Heart left ventricle (tissue), 16 donors: Measurements from ENCODE around the gene GPBP1L1. TPM values are rescaled to one million over a fixed set of nuclear protein-coding genes. Genes with fewer than 3 reads are reported as not detected.

ENCODE experiments used
- ATAC-seq, 4 donors: fragments of 200-7000 bp; cut with Tn5 transposase; one replicate each; pipeline ENCODE4 v1.9.1; 2020 to 2022; ENCODE audit warnings: moderate library complexity in 4 of 4, mild to moderate bottlenecking in 3 of 4, moderate number of reproducible peaks in 1 of 4
- DNase-seq, 5 donors: peaks; one replicate each; pipeline ENCODE4 v3.0.0-alpha.2; 2020
- H3K27ac ChIP-seq, 12 donors: fragments of 200-600 bp; sonication (generic) in 4 of 12; one replicate each; pipeline versions ENCODE4 v1.5.0 to v1.8.0; 2016 to 2022; ENCODE audit warnings: mild to moderate bottlenecking in 2 of 12
- H3K27me3 ChIP-seq, 9 donors: fragments of 200-600 bp; sonication (generic) in 2 of 9; one replicate each; pipeline versions ENCODE4 v1.5.1 to v1.8.0; 2016 to 2022; ENCODE audit warnings: mild to moderate bottlenecking in 3 of 9
- H3K36me3 ChIP-seq, 9 donors: fragments of 200-600 bp; sonication (generic) in 2 of 9; one replicate each; pipeline versions ENCODE4 v1.5.0 to v1.8.0; 2018 to 2022; ENCODE audit warnings: mild to moderate bottlenecking in 2 of 9
- H3K4me1 ChIP-seq, 12 donors: fragments of 200-600 bp; sonication (generic) in 4 of 12; one replicate each; pipeline versions ENCODE4 v1.5.0 to v1.8.0; 2016 to 2022; ENCODE audit warnings: mild to moderate bottlenecking in 3 of 12
- H3K4me3 ChIP-seq, 12 donors: fragments of 200-600 bp; sonication (generic) in 4 of 12; one replicate each; pipeline versions ENCODE4 v1.5.0 to v1.8.0; 2017 to 2022; ENCODE audit warnings: mild to moderate bottlenecking in 9 of 12, moderate library complexity in 4 of 12
- H3K9me3 ChIP-seq, 12 donors: fragments of 200-600 bp; sonication (generic) in 4 of 12; one replicate each; pipeline versions ENCODE4 v1.5.0 to v1.8.0; 2016 to 2022; ENCODE audit warnings: mild to moderate bottlenecking in 1 of 12
- CTCF ChIP-seq, 12 donors: fragments of 200-600 bp; sonication (generic) in 4 of 12; IDR thresholded peaks; one replicate each; pipeline versions ENCODE4 v1.5.0 to v1.8.0; 2018 to 2022; ENCODE audit warnings: antibody characterized with exemption in 12 of 12, mild to moderate bottlenecking in 5 of 12
- POLR2A ChIP-seq, 2 donors: fragments of 450-650 bp; IDR thresholded peaks; one replicate each; pipeline ENCODE4 v1.6.1; 2017; ENCODE audit warnings: antibody characterized with exemption in 2 of 2, mild to moderate bottlenecking in 2 of 2, moderate library complexity in 2 of 2
- WGBS, 4 donors: extraction: QIAGEN DNeasy Blood & Tissue Kit in 2 of 4; methylation state at CpG; one replicate each; pipeline versions ENCODE4 v1.1.5 to v1.1.7; 2013 to 2018; 5-methylcytosine and 5-hydroxymethylcytosine counted together
- intact Hi-C, 10 donors: fragments of 100-400 bp; cut with DNase I; formaldehyde crosslinking; loops; one replicate each; pipeline versions ENCODE4 v1.11.1 to v1.14.2; 2022
- polyA plus RNA-seq, 2 donors: library from polyadenylated mRNA; stranded (reverse); fragments of 200-250 nt; gene quantifications; one replicate each; pipeline ENCODE4 v1.2.3, GENCODE V29; 2013
- total RNA-seq, 9 donors: library from RNA; depleted of rRNA in 2 of 9; stranded (reverse); fragments of >200 nt in 2 of 9; fragmentation: NEBNext Ultra II Directional in 3 of 9; extraction: Animal tissue kit (Norgen Biotek cat#: 25700) in 3 of 9; gene quantifications; one replicate each; pipeline versions ENCODE4 v1.1.0 to v1.2.4, GENCODE V29; 2016 to 2023
- donor health status: ischemic (EF 13 %, LVEDD 7.1; RV severe dilation, severe dysfunction).
- donor health status: healthy with polysubstance abuse.
- donor health status: DM: no; HTN: yes; CAD: no.
- donor health status: DM: no; HTN: no; CAD: no.
- donor health status: ischemic (EF 25% LVEDD 6.9; RV normal size, moderate dysfunction).
- donor health status: ischemic (EF 25% LVEDD 5.7; RV mildly dilated, moderate dysfunction).
- donor health status: healthy.
- donor health status: DM: yes; HTN: yes; CAD: no.
- donor health status: ischemic (EF 35%, LVEDD 5.7; RV mildly dilated, moderate dysfunction).
- donor health status: nonischemic (EF 11% LVEDD 7.7; RV severe dilation, severe dysfunction).
- donor health status: DM: yes; HTN: yes; CAD: no.
- donor health status: PGD.
- donor health status: ischemic (EF 29% LVEDD 5.4; RV normal size, mild dysfunction).
- donor health status: nonischemic (EF 23%, LVEDD 6.1; RV moderate dilation, normal function).

GPBP1L1 gene
- total and polyA plus RNA-seq, 11 donors = 26.6 to 94.2 (median 76.0) TPM

- intact Hi-C loops = no loop called here
- Histone ChIP-seq H3K4me1 (peaks cover 0 to 13% (median 0%) of the 10 kb centered on the region in 12 donors), H3K36me3 (peaks cover 0 to 94% (median 78%) of the 10 kb centered on the region in 9 donors), H3K27me3 (no peaks in the 10 kb centered on the region), H3K27ac (no peak overlapping the region), H3K9me3 (no peaks in the 10 kb centered on the region), H3K4me3 (no peak overlapping the region)
- DNase-seq (no peak), ATAC-seq (no peak)
- 82 to 88% (median 84%) methylated on average over 8 of the region's 8 CpGs for WGBS, 4 donors
- no peak for TF ChIP-seq CTCF (IDR thresholded peaks at IDR 0.05)
- no peak for TF ChIP-seq POLR2A (IDR thresholded peaks at IDR 0.05)
Observed at GRCh38 chr1:45612941-45613579, 73.3 kb downstream of the GPBP1L1 start.

GRCh38 chr1:45610589-45611226 is 75.6 kb downstream of the GPBP1L1 start:
- WGBS, 4 donors = 97 to 98% (median 97%) methylated on average over 10 of the region's 10 CpGs
- no peak for DNase-seq
- Histone ChIP-seq H3K9me3 (no peaks in the 10 kb centered on the region), H3K36me3 (peaks cover 0 to 84% (median 76%) of the 10 kb centered on the region in 9 donors), H3K4me3 (no peak overlapping the region), H3K27me3 (no peaks in the 10 kb centered on the region), H3K4me1 (peaks cover 0 to 33% (median 0%) of the 10 kb centered on the region in 12 donors), H3K27ac (no peak overlapping the region)
- intact Hi-C loops = no loop called here
- no peak for ATAC-seq
- TF ChIP-seq POLR2A (IDR thresholded peaks at IDR 0.05) (no peak), CTCF (IDR thresholded peaks at IDR 0.05) (no peak)

GRCh38 chr1:45608175-45609156 is 77.9 kb downstream of the GPBP1L1 start:
- WGBS, 4 donors = 73 to 85% (median 80%) methylated on average over 5 of the region's 5 CpGs
- H3K27me3 ChIP-seq = no peaks in the 10 kb centered on the region
- H3K9me3 ChIP-seq = no peaks in the 10 kb centered on the region
- no peak for TF ChIP-seq POLR2A (IDR thresholded peaks at IDR 0.05)
- no peak for TF ChIP-seq CTCF (IDR thresholded peaks at IDR 0.05)
- intact Hi-C loops = no loop called here
- peak in 1 of 4 donors; percentile 42 for ATAC-seq
- H3K4me3 ChIP-seq = peak overlapping the region in 1 of 12 donors; percentile 33
- peaks cover 0 to 33% (median 0%) of the 10 kb centered on the region in 12 donors for H3K4me1 ChIP-seq
- H3K36me3 ChIP-seq = peaks cover 0 to 82% (median 71%) of the 10 kb centered on the region in 9 donors
- DNase-seq = no peak
- H3K27ac ChIP-seq = peak overlapping the region in 2 of 12 donors; percentile 19 to 83
